SKM-1 treated with dmso at 0.1 percent for 144 hours (cell line): ENCODE data around the gene PBX1.
A peak's percentile ranks its signal among the peaks of the same experiment; 100 is the strongest.

Source experiments
- DNase-seq: peaks from one replicate; lab custom pipeline; 2025; ENCODE audit not compliant: unreplicated experiment; lab: John Stamatoyannopoulos, UW

The PBX1 gene

GRCh38 chr1:164693564-164694359, 134.8 kb downstream of the PBX1 start:
- no peak for DNase-seq

GRCh38 chr1:164694505-164694904, 135.5 kb downstream of the PBX1 start:
- no peak for DNase-seq

GRCh38 chr1:164695956-164696665, 137.1 kb downstream of the PBX1 start:
- DNase-seq: no peak

GRCh38 chr1:164699815-164700491, 141.0 kb downstream of the PBX1 start:
- no peak for DNase-seq

- no peak for DNase-seq
These were observed 141.7 kb downstream of the PBX1 start for GRCh38 chr1:164700683-164701082.

- no peak for DNase-seq
These were observed 142.3 kb downstream of the PBX1 start for GRCh38 chr1:164701189-164701761.

- DNase-seq: no peak
These were observed 143.2 kb downstream of the PBX1 start for GRCh38 chr1:164702216-164702615.

- no peak for DNase-seq
These were observed 143.7 kb downstream of the PBX1 start for GRCh38 chr1:164702664-164703063.

- DNase-seq: no peak
These were observed 144.5 kb downstream of the PBX1 start for GRCh38 chr1:164703463-164703862.

GRCh38 chr1:164703960-164704411, 145.0 kb downstream of the PBX1 start:
- DNase-seq: no peak

GRCh38 chr1:164704954-164705353, 146.0 kb downstream of the PBX1 start:
- no peak for DNase-seq

- DNase-seq: no peak
These were observed 147.6 kb downstream of the PBX1 start for GRCh38 chr1:164706606-164706987.

- no peak for DNase-seq
These were observed 148.9 kb downstream of the PBX1 start for GRCh38 chr1:164707868-164708331.

- DNase-seq: no peak
These were observed 149.6 kb downstream of the PBX1 start for GRCh38 chr1:164708596-164708995.

- peak; percentile 21 for DNase-seq
These were observed 150.1 kb downstream of the PBX1 start for GRCh38 chr1:164709126-164709525.

- DNase-seq: no peak
These were observed 150.7 kb downstream of the PBX1 start for GRCh38 chr1:164709541-164710278.

- DNase-seq: no peak
These were observed 153.4 kb downstream of the PBX1 start for GRCh38 chr1:164712131-164713036.

GRCh38 chr1:164713456-164714207, 154.6 kb downstream of the PBX1 start:
- DNase-seq: no peak
